NCI-H1930 (cell line): ENCODE measurements around the gene PAK1IP1.
A peak's percentile ranks its signal among the peaks of the same experiment; 100 is the strongest.
"Not testable (repeated sequence)": the region's sequence is repeated elsewhere in the genome, so short reads cannot be mapped to it uniquely, and the experiment has no call there.

Experiments used
- DNase-seq, 2 experiments: peaks; one replicate each; lab custom pipeline; 2025; lab: John Stamatoyannopoulos, UW

The PAK1IP1 gene

GRCh38 chr6:10692965-10693538 lies 1.7 kb upstream of the PAK1IP1 start:
- no peak for DNase-seq

- no peak for DNase-seq
These were observed 400 bp downstream of the PAK1IP1 start for GRCh38 chr6:10695086-10695657.

- no peak for DNase-seq
These were observed 1.9 kb downstream of the PAK1IP1 start for GRCh38 chr6:10696655-10697054.

DNA sequence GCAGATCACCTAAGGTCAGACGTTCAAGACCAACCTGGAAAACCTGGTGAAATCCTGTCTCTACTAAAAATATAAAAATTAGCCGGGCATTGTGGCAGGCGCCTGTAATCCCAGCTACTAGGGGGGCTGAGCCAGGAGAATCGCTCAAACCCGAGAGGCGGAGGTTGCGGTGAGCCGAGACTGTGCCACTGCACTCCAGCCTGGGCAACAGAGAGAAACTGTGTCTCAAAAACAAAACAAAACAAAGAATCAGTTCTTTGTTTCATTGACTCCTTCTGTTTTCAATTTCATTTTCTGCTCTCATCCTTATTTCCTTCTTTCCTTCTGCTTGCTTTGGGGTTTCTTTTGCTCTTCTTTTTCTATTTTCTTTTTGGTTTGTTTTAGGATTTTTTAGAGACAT lies 19.2 kb downstream of the PAK1IP1 start:
- DNase-seq, result no peak

DNA sequence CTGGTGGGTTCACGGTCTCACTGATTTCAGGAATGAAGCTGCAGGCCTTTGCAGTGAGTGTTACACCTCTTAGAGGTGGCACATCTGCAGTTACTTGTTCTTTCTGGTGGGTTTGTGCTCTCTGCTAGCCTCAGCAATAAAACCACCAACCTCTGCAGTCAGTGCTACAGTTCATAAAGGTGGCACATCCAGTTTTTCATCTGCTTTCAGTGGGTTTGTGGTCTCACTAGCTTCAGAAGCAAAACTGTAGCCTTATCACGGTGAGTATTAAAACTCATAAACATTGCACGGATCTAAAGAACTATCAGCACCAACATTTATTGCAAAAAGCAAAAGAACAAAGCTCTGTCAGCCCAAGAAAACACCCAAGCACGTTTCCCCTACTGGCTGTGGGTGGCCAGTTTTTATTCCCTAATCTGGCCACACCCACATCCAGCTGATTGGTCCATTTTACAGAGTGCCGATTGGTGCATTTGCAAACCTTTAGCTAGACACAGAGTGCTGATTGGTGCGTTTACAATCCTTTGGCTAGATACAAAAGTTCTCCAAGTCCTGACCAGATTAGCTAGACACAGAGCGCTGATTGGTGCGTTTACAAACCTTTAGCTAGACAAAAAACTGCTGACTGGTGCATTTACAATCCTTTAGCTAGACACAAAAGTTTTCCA lies 24.7 kb downstream of the PAK1IP1 start:
- no peak for DNase-seq

DNA sequence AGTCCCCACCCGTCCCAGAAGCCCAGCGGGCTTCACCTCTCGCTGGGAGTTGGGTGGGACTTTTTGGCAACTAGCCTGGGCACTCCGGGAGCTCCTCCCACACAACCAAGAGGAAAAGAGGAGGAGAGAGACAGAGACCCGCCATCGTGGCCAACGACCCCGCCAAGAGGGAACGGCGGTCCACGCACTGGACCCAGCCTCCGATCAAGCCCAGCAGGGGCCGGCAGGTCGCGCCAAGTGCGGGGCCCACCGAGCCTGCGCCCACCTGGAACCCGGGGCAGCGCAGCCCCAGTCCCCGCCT lies 25.1 kb downstream of the PAK1IP1 start:
- DNase-seq, result no peak

DNA sequence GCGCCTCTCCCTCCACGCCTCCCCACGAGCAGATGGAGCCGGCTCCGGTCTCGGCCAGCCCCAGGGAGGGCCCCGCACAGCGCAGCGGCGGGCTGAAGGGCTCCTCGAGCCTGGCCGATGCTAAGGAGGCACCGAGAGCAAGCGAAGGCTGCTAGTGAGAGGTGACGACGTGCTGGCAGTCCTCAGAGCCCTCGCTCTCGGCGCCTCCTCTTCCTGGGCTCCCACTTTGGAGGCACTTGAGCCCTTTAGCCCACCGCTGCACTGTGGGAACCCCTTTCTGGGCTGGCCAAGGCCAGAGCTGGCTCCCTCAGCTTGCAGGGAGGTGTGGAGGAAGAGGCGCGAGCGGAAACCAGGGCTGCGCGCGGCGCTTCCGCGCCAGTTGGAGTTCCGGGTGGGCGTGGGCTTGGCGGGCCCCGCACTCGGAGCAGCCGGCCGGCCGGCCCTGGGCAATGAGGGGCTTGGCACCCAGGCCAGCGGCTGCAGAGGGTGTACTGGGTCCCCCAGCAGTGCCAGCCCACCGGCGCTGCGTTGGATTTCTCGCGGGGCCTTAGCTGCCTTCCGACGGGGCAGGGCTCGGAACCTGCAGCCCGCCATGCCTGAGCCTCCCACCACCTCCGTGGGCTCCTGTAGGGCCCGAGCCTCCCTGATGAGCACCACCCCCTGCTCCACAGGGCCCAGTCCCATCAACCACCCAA lies 25.6 kb downstream of the PAK1IP1 start:
- DNase-seq, result no peak

DNA sequence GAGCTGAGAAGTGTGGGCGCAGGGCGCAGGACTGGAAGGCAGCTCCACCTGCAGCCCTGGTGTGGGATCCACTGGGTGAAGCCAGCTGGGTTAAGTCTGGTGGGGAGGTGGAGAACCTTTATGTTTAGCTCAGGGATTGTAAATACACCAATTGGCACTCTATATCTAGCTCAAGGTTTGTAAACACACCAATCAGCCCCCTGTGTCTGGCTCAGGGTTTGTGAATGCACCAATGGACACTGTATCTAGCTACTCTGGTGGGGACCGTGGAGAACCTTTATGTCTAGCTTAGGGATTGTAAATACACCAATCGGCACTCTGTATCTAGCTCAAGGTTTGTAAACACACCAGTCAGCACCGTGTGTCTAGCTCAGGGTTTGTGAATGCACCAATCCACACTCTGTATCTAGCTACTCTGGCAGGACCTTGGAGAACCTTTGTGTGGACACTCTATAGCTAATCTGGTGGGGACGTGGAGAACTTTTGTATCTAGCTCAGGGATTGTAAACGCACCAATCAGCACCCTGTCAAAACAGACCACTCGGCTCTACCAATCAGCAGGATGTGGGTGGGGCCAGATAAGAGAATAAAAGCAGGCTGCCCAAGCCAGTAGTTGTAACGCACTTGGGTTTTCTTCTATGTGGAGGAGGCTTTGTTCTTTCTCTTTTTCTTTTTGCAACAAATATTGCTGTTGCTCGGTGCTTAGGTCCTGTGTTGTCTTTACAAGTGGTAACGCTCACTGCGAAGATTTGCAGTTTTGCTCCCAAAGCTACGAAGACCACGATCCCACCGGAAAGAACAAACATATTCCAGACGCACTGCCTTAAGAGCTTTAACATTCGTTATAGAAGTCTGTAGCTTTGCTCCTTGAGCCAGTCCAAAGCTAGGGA lies 26.4 kb downstream of the PAK1IP1 start:
- DNase-seq, result not testable (repeated sequence)

- DNase-seq, result no peak
These were observed 27.2 kb downstream of the PAK1IP1 start for GRCh38 chr6:10721850-10722569.

DNA sequence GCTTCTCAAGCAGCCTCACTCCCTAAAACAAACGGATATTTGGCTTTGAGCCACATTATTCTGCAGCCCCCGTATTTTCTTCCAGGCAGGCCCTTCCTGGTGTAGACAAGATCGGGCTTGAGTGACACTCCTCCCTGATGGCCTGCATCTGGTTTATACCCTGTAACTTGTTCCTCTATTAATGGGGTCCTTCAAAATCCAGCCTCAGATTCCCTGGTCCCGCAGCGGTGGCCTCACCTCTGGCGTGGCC lies 27.7 kb downstream of the PAK1IP1 start:
- no peak for DNase-seq

- DNase-seq, result peak; percentile 93 to 94
These were observed 28.2 kb downstream of the PAK1IP1 start, which contains the start of gene TMEM14C for GRCh38 chr6:10722820-10723566. Gene TMEM14C (plus strand): TSS chr6:10723070. CDS start chr6:10724614, 1,544 bp downstream.

DNA sequence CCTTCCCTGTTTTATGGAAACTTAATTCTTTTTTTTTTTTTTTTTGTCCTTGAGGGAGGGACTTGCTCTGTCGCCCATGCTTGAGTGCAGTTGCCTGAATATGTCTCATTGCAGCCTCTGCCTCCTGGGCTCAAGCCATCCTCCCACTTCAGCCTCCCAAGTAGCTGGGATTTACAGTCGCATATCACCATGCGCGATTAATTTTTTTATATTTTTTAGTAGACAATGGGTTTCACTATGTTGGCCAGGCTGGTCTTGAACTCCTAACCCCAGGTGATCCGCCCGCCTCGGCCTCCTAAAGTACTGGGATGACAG lies 28.8 kb downstream of the PAK1IP1 start:
- DNase-seq, result no peak

- DNase-seq, result no peak
These were observed 30.3 kb downstream of the PAK1IP1 start for GRCh38 chr6:10725044-10725443.

DNA sequence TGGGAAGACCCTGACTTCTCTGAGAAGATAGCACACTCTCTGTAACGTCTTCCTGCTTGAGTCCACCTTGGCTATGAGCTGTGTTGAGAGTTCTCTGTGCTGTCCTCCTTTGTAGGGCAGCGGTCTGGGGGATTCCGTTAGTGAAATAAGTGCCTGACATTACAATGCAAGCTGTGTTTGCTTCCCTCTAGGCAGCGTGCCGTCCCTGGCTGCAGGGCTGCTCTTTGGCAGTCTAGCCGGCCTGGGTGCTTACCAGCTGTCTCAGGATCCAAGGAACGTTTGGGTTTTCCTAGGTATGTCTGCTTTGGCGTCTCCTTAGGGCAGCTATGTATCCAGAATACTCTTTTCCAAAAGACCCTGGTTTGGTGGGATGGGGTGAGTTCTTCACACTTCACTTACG lies 30.9 kb downstream of the PAK1IP1 start:
- no peak for DNase-seq

- DNase-seq, result no peak
These were observed 35.5 kb downstream of the PAK1IP1 start for GRCh38 chr6:10730254-10730653.

GRCh38 chr6:10733151-10733715 lies 38.5 kb downstream of the PAK1IP1 start:
- DNase-seq, result no peak

DNA sequence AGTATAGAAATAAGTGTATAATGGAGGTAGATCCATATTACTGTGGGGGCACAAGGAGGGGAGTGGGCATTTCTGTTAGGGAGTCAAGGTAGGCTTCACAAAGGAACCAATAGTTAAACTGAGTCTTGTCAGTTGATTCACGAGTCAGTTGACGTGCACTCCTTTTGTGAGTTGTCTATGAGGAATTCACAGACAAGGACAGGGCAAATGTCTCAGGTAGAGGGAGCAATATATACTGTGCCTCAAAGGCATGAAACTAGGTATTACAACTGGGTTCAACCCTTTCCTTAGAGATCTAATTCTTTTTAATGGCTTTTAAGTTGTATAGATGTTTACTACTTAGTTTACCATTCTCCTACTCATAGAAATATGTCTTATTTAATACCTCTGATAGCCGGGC lies 39.1 kb downstream of the PAK1IP1 start:
- no peak for DNase-seq

DNA sequence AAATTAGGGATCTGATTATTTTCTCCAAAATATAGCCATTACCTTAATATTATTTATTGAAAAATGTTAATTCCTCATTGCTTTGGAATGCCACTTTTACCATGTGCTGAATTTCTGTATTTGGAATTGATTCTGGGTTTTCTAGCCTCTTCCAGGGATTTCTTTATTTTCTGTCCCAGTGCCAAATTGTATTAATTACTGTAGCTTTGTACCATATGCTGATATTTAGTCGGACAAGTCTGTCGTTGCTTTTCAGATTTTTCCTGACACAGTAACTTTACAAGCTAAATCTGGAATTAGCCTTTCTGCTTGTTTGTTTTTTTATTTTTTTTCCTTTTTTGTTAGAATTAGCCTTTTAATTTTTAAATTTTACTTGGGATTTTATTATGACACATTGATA lies 42.0 kb downstream of the PAK1IP1 start:
- DNase-seq, result no peak

- no peak for DNase-seq
These were observed 45.3 kb downstream of the PAK1IP1 start for GRCh38 chr6:10740061-10740460.

DNA sequence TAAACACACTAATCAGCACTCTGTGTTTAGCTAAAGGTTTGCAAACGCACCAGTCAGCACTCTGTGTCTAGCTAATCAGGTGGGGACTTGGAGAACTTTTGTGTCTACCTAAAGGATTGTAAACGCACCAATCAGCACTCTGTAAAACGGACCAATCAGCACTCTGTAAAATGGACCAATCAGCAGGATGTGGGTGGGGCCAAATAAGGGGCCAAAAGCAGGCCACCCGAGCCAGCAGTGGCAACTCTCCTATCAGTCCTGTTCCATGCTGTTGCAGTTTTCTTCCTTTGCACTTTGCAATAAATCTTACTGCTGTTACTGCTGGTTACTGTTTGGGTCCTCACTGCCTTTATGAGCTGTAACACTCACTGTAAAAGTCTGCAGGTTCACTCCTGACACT lies 46.9 kb downstream of the PAK1IP1 start:
- not testable (repeated sequence) for DNase-seq

- no peak for DNase-seq
These were observed 47.5 kb downstream of the PAK1IP1 start for GRCh38 chr6:10742251-10742650.
